Caco-2 (cell line): Measurements from ENCODE around the gene SMIM8. TPM values are rescaled to one million over a fixed set of nuclear protein-coding genes. Genes with fewer than 3 reads are reported as not detected.
"Not testable (repeated sequence)": the region's sequence is repeated elsewhere in the genome, so short reads cannot be mapped to it uniquely, and the experiment has no call there.

ENCODE experiments used
- BruUV-seq: library from RNA; stranded (reverse); fragments of 400-500 nt; replicated peaks from 2 replicates; lab custom pipeline; 2021; lab: Mats Ljungman, UMichigan
- CTCF ChIA-PET: fragments of 300-600 bp; sonication (Branson Sonifier 250); formaldehyde crosslinking; loops from one replicate; lab custom pipeline; 2022; ENCODE audit warnings: antibody characterized with exemption; lab: Charles Lee
- POLR2A ChIA-PET: fragments of 300-600 bp; sonication (Branson Sonifier 250); formaldehyde crosslinking; loops from one replicate; lab custom pipeline; 2022; ENCODE audit warnings: antibody characterized with exemption; lab: Charles Lee
- DNase-seq, 2 experiments: peaks; one replicate each; pipeline versions ENCODE4 v3.0.0 to v3.0.0-alpha.2; 2020 to 2022
- H3K27me3 ChIP-seq: replicated peaks from 2 replicates; pipeline ENCODE4 v1.6.0; 2011; ENCODE audit warnings: low read length; ENCODE audit not compliant: control insufficient read depth, insufficient read depth
- H3K36me3 ChIP-seq: 2 replicates; pipeline ENCODE4 v1.5.1; 2011; ENCODE audit warnings: low read length; ENCODE audit not compliant: control insufficient read depth, insufficient read depth
- H3K4me1 ChIP-seq: fragments of 250-450 bp; sonication (Bioruptor Pico); 2 replicates; pipeline ENCODE4 v1.5.1; 2020; ENCODE audit warnings: mild to moderate bottlenecking
- H3K4me3 ChIP-seq: 2 replicates; pipeline ENCODE4 v1.5.1; 2011; ENCODE audit warnings: low read depth, mild to moderate bottlenecking, control low read depth, low read length
- H3K9me3 ChIP-seq: fragments of 250-450 bp; sonication (Bioruptor Pico); 2 replicates; pipeline ENCODE4 v1.5.1; 2020; ENCODE audit warnings: mild to moderate bottlenecking, moderate library complexity
- H3K27ac Mint-ChIP-seq: one replicate; pipeline ENCODE4 v1.8.0; 2022; ENCODE audit warnings: mixed read lengths; ENCODE audit not compliant: unreplicated experiment
- H3K27me3 Mint-ChIP-seq: one replicate; pipeline ENCODE4 v1.8.0; 2022; ENCODE audit warnings: mixed read lengths; ENCODE audit not compliant: insufficient read depth, unreplicated experiment
- H3K36me3 Mint-ChIP-seq: one replicate; pipeline ENCODE4 v1.8.0; 2022; ENCODE audit warnings: mild to moderate bottlenecking, mixed read lengths; ENCODE audit not compliant: insufficient read depth, unreplicated experiment
- H3K4me1 Mint-ChIP-seq: one replicate; pipeline ENCODE4 v1.8.0; 2022; ENCODE audit warnings: low read depth, mixed read lengths; ENCODE audit not compliant: unreplicated experiment
- H3K4me3 Mint-ChIP-seq: one replicate; pipeline ENCODE4 v1.8.0; 2022; ENCODE audit warnings: mild to moderate bottlenecking, moderate library complexity, mixed read lengths; ENCODE audit not compliant: unreplicated experiment
- H3K9me3 Mint-ChIP-seq: one replicate; pipeline ENCODE4 v1.8.0; 2022; ENCODE audit warnings: mixed read lengths; ENCODE audit not compliant: unreplicated experiment
- CTCF ChIP-seq, 2 experiments: fragments of 200-600 bp in 1 of 2; IDR thresholded peaks; 1 replicate in 1 of 2; 2 replicates in 1 of 2; pipeline versions ENCODE4 v1.5.1 to v1.8.0; 2011 to 2022; ENCODE audit warnings: antibody characterized with exemption in 1 of 2, control low read depth in 1 of 2, inconsistent platforms in 1 of 2, low read depth in 1 of 2, low read length in 1 of 2, mild to moderate bottlenecking in 1 of 2, moderate library complexity in 1 of 2; ENCODE audit not compliant: insufficient read depth in 1 of 2, severe bottlenecking in 1 of 2, unreplicated experiment in 1 of 2
- intact Hi-C: fragments of 100-400 bp; cut with micrococcal nuclease; formaldehyde crosslinking; loops from one replicate; pipeline ENCODE4 v1.10.0; 2022; ENCODE audit not compliant: unreplicated experiment
- total RNA-seq: library from RNA; stranded (reverse); gene quantifications from 2 replicates; pipeline ENCODE4 v1.2.3, GENCODE V29; 2022

The SMIM8 gene
- total RNA-seq, 1 experiment from 2014 or later: 8.5 TPM

GRCh38 chr6:87293526-87293925 is 28.9 kb upstream of the SMIM8 start:
- H3K27ac Mint-ChIP-seq: no peak overlapping the region
- H3K9me3 Mint-ChIP-seq: no peaks in the 10 kb centered on the region
- Histone ChIP-seq H3K9me3 (no peaks in the 10 kb centered on the region; the same call in 1 of the 2 replicates), H3K4me3 (no peak overlapping the region), H3K36me3 (no peaks in the 10 kb centered on the region), H3K27me3 (no peaks in the 10 kb centered on the region), H3K4me1 (no peaks in the 10 kb centered on the region)
- CTCF ChIA-PET: no interaction called here
- no peaks in the 10 kb centered on the region for H3K36me3 Mint-ChIP-seq
- no peak overlapping the region for H3K4me3 Mint-ChIP-seq
- H3K4me1 Mint-ChIP-seq: no peaks in the 10 kb centered on the region
- BruUV-seq: no TSS peak
- intact Hi-C loops: no loop called here
- DNase-seq: no peak
- no peaks in the 10 kb centered on the region for H3K27me3 Mint-ChIP-seq
- POLR2A ChIA-PET: no interaction called here
- TF ChIP-seq CTCF (IDR thresholded peaks at IDR 0.05; ENCODE audit: insufficient read depth in 1 of 2, low read depth in 1 of 2, low read length in 1 of 2, severe bottlenecking in 1 of 2, unreplicated experiment in 1 of 2): no peak

GRCh38 chr6:87297119-87297518 is 25.3 kb upstream of the SMIM8 start:
- Histone ChIP-seq H3K27me3 (no peaks in the 10 kb centered on the region), H3K4me3 (no peak overlapping the region), H3K4me1 (no peaks in the 10 kb centered on the region), H3K36me3 (no peaks in the 10 kb centered on the region), H3K9me3 (no peaks in the 10 kb centered on the region; the same call in 1 of the 2 replicates)
- CTCF ChIA-PET: no interaction called here
- TF ChIP-seq CTCF (IDR thresholded peaks at IDR 0.05; ENCODE audit: insufficient read depth in 1 of 2, low read depth in 1 of 2, low read length in 1 of 2, severe bottlenecking in 1 of 2, unreplicated experiment in 1 of 2): no peak
- no peak for DNase-seq
- Mint-ChIP-seq H3K4me1 (no peaks in the 10 kb centered on the region), H3K27me3 (no peaks in the 10 kb centered on the region), H3K4me3 (no peak overlapping the region), H3K9me3 (no peaks in the 10 kb centered on the region), H3K27ac (no peak overlapping the region), H3K36me3 (no peaks in the 10 kb centered on the region)
- BruUV-seq: no TSS peak
- POLR2A ChIA-PET: no interaction called here
- intact Hi-C loops: no loop called here

GRCh38 chr6:87301277-87301676 is 21.1 kb upstream of the SMIM8 start:
- intact Hi-C loops, BruUV-seq, H3K36me3 Mint-ChIP-seq, H3K9me3 ChIP-seq, H3K27me3 Mint-ChIP-seq, H3K9me3 Mint-ChIP-seq, H3K4me1 ChIP-seq, CTCF ChIA-PET, H3K27me3 ChIP-seq, POLR2A ChIA-PET, H3K36me3 ChIP-seq, H3K4me3 ChIP-seq, H3K4me3 Mint-ChIP-seq, H3K27ac Mint-ChIP-seq, DNase-seq, H3K4me1 Mint-ChIP-seq: not testable (repeated sequence)

DNA sequence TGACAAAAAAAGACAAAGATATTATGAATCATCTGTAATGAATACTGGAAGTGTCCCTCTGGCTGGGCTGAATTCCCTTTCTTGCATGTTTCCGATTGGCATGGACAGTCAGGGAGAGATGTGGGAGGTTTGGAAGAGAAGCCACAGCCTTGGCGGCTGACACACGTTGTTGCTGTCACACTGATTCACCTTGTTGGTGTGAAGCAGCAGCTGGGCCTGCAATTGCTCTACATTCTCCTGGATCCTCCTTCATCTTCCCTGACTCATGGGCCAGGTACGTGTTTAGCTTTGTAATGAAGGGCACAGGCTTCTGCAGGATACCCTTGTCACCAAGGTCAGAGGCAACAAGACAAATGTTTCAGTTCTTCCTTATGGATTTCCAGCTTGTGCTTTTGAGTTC is 13.4 kb upstream of the SMIM8 start:
- no peaks in the 10 kb centered on the region for H3K36me3 ChIP-seq
- intact Hi-C loops: no loop called here
- TF ChIP-seq CTCF (IDR thresholded peaks at IDR 0.05; ENCODE audit: insufficient read depth in 1 of 2, low read depth in 1 of 2, low read length in 1 of 2, severe bottlenecking in 1 of 2, unreplicated experiment in 1 of 2): no peak
- peaks cover 4% of the 10 kb centered on the region for H3K27me3 Mint-ChIP-seq
- H3K9me3 ChIP-seq: no peaks in the 10 kb centered on the region
- no peak overlapping the region for H3K4me3 ChIP-seq
- H3K9me3 Mint-ChIP-seq: peaks cover 5% of the 10 kb centered on the region
- H3K27ac Mint-ChIP-seq: no peak overlapping the region
- H3K4me1 ChIP-seq: no peaks in the 10 kb centered on the region
- no peaks in the 10 kb centered on the region for H3K36me3 Mint-ChIP-seq
- no peak overlapping the region for H3K4me3 Mint-ChIP-seq
- BruUV-seq: no TSS peak
- ChIA-PET CTCF (no interaction called here), POLR2A (no interaction called here)
- H3K4me1 Mint-ChIP-seq: no peaks in the 10 kb centered on the region
- DNase-seq: no peak
- H3K27me3 ChIP-seq: no peaks in the 10 kb centered on the region
